Endothelial cell of umbilical vein (primary cell): ENCODE results near the gene MYO5B. TPM values are rescaled to one million over a fixed set of nuclear protein-coding genes. Genes with fewer than 3 reads are reported as not detected.

Experiments used
- BruUV-seq: library from RNA; stranded (reverse); fragments of 400-500 nt; replicated peaks from 2 replicates; lab custom pipeline; 2021; lab: Mats Ljungman, UMichigan
- CTCF ChIA-PET: fragments of 300-600, 350-600 bp; sonication (Branson Sonifier 250); formaldehyde crosslinking; loops from one replicate; lab custom pipeline; 2021; ENCODE audit warnings: antibody characterized with exemption, inconsistent platforms; lab: Charles Lee
- POLR2A ChIA-PET: fragments of 300-600, 350-600 bp; sonication (Branson Sonifier 250); formaldehyde crosslinking; loops from one replicate; lab custom pipeline; 2021; ENCODE audit warnings: antibody characterized with exemption, inconsistent platforms; lab: Charles Lee
- DNase-seq: peaks from one replicate; pipeline ENCODE4 v3.0.0-alpha.2; 2011; ENCODE audit warnings: low read depth, low spot score
- FAIRE-seq: peaks from 2 replicates; lab custom pipeline; 2011; peaks lifted over from hg19 to GRCh38; lab: Jason Lieb, UNC
- H2AFZ ChIP-seq: 2 replicates; pipeline ENCODE4 v1.6.0; 2012; ENCODE audit warnings: low read depth, low read length, control low read depth, inconsistent platforms
- H3K27ac ChIP-seq: 2 replicates; pipeline ENCODE4 v1.5.1; 2011; ENCODE audit warnings: low read depth, mild to moderate bottlenecking, control low read depth, low read length, moderate library complexity; ENCODE audit not compliant: insufficient read depth
- H3K27me3 ChIP-seq, 2 experiments: 2 replicates each; pipeline versions ENCODE4 v1.6.0 to v1.6.1; 2011; ENCODE audit warnings: low read length in 2 of 2, mixed read lengths in 1 of 2; ENCODE audit not compliant: control insufficient read depth in 2 of 2, insufficient read depth in 2 of 2
- H3K36me3 ChIP-seq, 2 experiments: 2 replicates in 1 of 2; 3 replicates in 1 of 2; pipeline ENCODE4 v1.5.1; 2011; ENCODE audit warnings: low read length in 2 of 2, mild to moderate bottlenecking in 1 of 2, moderate library complexity in 1 of 2; ENCODE audit not compliant: control insufficient read depth in 2 of 2, insufficient read depth in 2 of 2; ENCODE audit errors: extremely low read depth in 1 of 2
- H3K4me1 ChIP-seq: 3 replicates; pipeline ENCODE4 v1.5.1; 2011; ENCODE audit warnings: mild to moderate bottlenecking, low read length; ENCODE audit not compliant: control insufficient read depth, insufficient read depth; ENCODE audit errors: extremely low read depth
- H3K4me2 ChIP-seq: 2 replicates; pipeline ENCODE4 v1.6.1; 2011; ENCODE audit warnings: low read length, control low read depth, mixed read lengths; ENCODE audit not compliant: insufficient read depth
- H3K4me3 ChIP-seq, 3 experiments: fragments of 200-600 bp in 1 of 3; sonication (generic), shearing (Covaris generic) in 1 of 3; replicated peaks in 1 of 3; 2 replicates each; pipeline ENCODE4 v1.5.1; 2011 to 2016; ENCODE audit warnings: control low read depth in 3 of 3, low read length in 3 of 3, mild to moderate bottlenecking in 2 of 3, inconsistent platforms in 1 of 3, low read depth in 1 of 3, moderate library complexity in 1 of 3; ENCODE audit not compliant: insufficient read depth in 1 of 3
- H3K79me2 ChIP-seq: 2 replicates; pipeline ENCODE4 v1.6.0; 2012; ENCODE audit warnings: low read length, inconsistent platforms; ENCODE audit not compliant: control insufficient read depth, insufficient read depth
- H3K9ac ChIP-seq: replicated peaks from 2 replicates; pipeline ENCODE3; 2011; ENCODE audit warnings: low read length, control low read depth; ENCODE audit not compliant: insufficient read depth; ENCODE audit errors: extremely low read depth
- H3K9me1 ChIP-seq: replicated peaks from 3 replicates; pipeline ENCODE4 v1.6.0; 2011; ENCODE audit warnings: mild to moderate bottlenecking, low read length; ENCODE audit not compliant: control insufficient read depth, insufficient read depth; ENCODE audit errors: extremely low read depth
- H3K9me3 ChIP-seq: replicated peaks from 2 replicates; pipeline ENCODE4 v1.5.1; 2012; ENCODE audit warnings: low read length, inconsistent platforms; ENCODE audit not compliant: control insufficient read depth, insufficient read depth
- H4K20me1 ChIP-seq: replicated peaks from 2 replicates; pipeline ENCODE3; 2011; ENCODE audit warnings: mild to moderate bottlenecking, low read length; ENCODE audit not compliant: control insufficient read depth, insufficient read depth; ENCODE audit errors: extremely low read depth
- CTCF ChIP-seq, 2 donors: IDR thresholded peaks; 1 replicate in 1 of 2; 2 replicates in 1 of 2; pipeline ENCODE4 v1.5.1; 2011; ENCODE audit warnings: low read length in 2 of 2, mild to moderate bottlenecking in 2 of 2, moderate library complexity in 2 of 2, control low read depth in 1 of 2, inconsistent platforms in 1 of 2, low read depth in 1 of 2; ENCODE audit not compliant: insufficient read depth in 1 of 2; ENCODE audit errors: extremely low read depth in 1 of 2
- FOS ChIP-seq: IDR thresholded peaks from 2 replicates; pipeline ENCODE4 v1.6.1; 2011; ENCODE audit warnings: mild to moderate bottlenecking, low read length, moderate library complexity, borderline replicate concordance; ENCODE audit not compliant: insufficient read depth
- GATA2 ChIP-seq: IDR thresholded peaks from 2 replicates; pipeline ENCODE4 v1.7.0; 2011; ENCODE audit warnings: low read depth, mild to moderate bottlenecking, moderate library complexity, mixed read lengths, low read length; ENCODE audit not compliant: insufficient read length, insufficient read depth
- POLR2AphosphoS5 ChIP-seq: IDR thresholded peaks from 2 replicates; pipeline ENCODE4 v1.6.1; 2012; ENCODE audit warnings: low read depth, mild to moderate bottlenecking, control low read depth, low read length, moderate library complexity; ENCODE audit not compliant: insufficient read depth
- dilution Hi-C: fragments of 300-500 bp; cut with MboI; formaldehyde crosslinking; loops from one replicate; pipeline ENCODE4 v1.15.0; 2019; ENCODE audit warnings: low sequenced_read_pairs; ENCODE audit not compliant: extremely low pct_ligation_motif_present
- intact Hi-C: fragments of 100-400 bp; cut with micrococcal nuclease; formaldehyde crosslinking; loops from one replicate; pipeline ENCODE4 v1.10.0; 2022
- polyA plus RNA-seq, 4 experiments: library from polyadenylated mRNA; depleted of rRNA in 3 of 4; stranded (reverse) in 3 of 4; unstranded in 1 of 4; fragments of >200 nt; gene quantifications; 2 replicates each; pipeline versions ENCODE4 v1.2.1 to v1.2.3, GENCODE V29; 2011 to 2012; ENCODE audit warnings: missing spikeins in 1 of 4
- total RNA-seq: library from RNA; stranded (reverse); gene quantifications from 2 replicates; pipeline ENCODE4 v1.2.3, GENCODE V29; 2021
- TF ChIP-seq, protein P1 (sequence below): IDR thresholded peaks from 2 replicates; pipeline ENCODE4 v1.6.1; 2011; ENCODE audit not compliant: insufficient read depth, insufficient read length

Gene MYO5B
- total and polyA plus RNA-seq, 2 donors (not counting 3 experiments of a cell fraction or from before 2014, with no cell fraction given), result 0.54 to 1.1 TPM

DNA sequence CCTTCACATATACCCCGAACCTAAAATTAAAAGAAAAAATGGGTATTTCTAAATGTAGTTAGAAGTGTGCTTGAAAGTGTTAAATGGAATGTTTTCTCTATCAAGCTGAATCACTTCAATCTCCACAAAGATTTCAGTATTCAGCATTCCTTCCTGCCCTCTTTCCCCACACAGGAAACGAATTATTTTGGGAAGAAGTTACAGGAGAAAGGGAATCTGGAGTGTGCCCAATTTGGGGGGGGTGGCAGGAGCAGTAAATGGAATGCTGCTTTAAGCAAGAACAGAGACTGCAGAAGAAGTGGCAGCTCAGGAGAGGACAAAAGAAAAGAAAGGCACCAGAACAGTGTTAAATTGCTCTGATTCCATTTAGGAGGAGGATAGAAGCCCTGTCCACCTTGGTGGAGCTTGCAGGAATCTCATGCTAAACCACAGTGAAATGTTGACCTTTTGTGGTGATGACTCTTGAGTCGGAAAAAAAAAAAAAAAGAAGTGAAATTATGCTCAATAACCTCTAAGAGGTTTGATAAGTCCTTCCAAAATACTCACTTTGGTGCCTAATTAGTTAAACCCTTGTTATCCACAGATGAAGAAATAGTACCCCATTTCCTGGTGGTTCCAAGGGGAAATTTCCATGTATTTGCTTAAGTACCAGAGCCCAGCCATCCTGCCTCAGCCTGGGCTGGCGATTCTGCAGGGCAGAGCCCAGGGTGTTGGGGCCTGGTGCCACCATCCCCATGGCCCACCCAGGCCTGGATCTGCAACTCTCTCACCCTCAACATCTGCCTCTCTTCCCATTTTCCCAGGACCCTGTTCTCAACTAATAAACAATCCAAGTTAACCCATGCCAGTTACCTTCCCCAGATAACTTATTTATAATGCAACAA is 56.5 kb downstream of the MYO5B start:
- Histone ChIP-seq H3K36me3 (no peaks in the 10 kb centered on the region), H2AFZ (no peak overlapping the region), H3K4me3 (no peak overlapping the region), H3K9me3 (no peaks in the 10 kb centered on the region), H3K4me1 (no peaks in the 10 kb centered on the region), H3K9ac (no peak overlapping the region), H3K27me3 (no peaks in the 10 kb centered on the region), H3K27ac (no peak overlapping the region), H3K79me2 (no peaks in the 10 kb centered on the region), H3K4me2 (no peak overlapping the region), H4K20me1 (no peaks in the 10 kb centered on the region), H3K9me1 (no peaks in the 10 kb centered on the region)
- intact Hi-C loops, result no loop called here
- CTCF ChIA-PET, result no interaction called here
- dilution Hi-C loops, result no loop called here
- TF ChIP-seq GATA2 (no peak), CTCF (IDR thresholded peaks at IDR 0.05; ENCODE audit: extremely low read depth in 1 of 2, insufficient read depth in 1 of 2, low read depth in 1 of 2, low read length in 2 of 2) (no peak), POLR2AphosphoS5 (no peak), FOS (no peak)
- TF ChIP-seq, protein P1, sequence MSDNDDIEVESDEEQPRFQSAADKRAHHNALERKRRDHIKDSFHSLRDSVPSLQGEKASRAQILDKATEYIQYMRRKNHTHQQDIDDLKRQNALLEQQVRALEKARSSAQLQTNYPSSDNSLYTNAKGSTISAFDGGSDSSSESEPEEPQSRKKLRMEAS, result no peak
- POLR2A ChIA-PET, result no interaction called here
- no peak for FAIRE-seq
- no peak for DNase-seq
- no TSS peak for BruUV-seq
